GM18511 (cell line): ENCODE results near the gene SOCS7.
A peak's percentile ranks its signal among the peaks of the same experiment; 100 is the strongest.

ENCODE experiments used
- ATAC-seq: cut with Tn5 transposase; IDR thresholded peaks from one replicate; pipeline ENCODE4 v1.9.1; 2021; ENCODE audit warnings: mild to moderate bottlenecking, moderate library complexity; ENCODE audit not compliant: unreplicated experiment

Gene SOCS7, protein sequence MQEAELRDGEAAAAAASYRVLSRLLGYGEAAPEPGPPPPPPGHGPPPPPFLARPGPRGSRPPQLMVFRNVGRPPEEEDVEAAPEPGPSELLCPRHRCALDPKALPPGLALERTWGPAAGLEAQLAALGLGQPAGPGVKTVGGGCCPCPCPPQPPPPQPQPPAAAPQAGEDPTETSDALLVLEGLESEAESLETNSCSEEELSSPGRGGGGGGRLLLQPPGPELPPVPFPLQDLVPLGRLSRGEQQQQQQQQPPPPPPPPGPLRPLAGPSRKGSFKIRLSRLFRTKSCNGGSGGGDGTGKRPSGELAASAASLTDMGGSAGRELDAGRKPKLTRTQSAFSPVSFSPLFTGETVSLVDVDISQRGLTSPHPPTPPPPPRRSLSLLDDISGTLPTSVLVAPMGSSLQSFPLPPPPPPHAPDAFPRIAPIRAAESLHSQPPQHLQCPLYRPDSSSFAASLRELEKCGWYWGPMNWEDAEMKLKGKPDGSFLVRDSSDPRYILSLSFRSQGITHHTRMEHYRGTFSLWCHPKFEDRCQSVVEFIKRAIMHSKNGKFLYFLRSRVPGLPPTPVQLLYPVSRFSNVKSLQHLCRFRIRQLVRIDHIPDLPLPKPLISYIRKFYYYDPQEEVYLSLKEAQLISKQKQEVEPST

DNA sequence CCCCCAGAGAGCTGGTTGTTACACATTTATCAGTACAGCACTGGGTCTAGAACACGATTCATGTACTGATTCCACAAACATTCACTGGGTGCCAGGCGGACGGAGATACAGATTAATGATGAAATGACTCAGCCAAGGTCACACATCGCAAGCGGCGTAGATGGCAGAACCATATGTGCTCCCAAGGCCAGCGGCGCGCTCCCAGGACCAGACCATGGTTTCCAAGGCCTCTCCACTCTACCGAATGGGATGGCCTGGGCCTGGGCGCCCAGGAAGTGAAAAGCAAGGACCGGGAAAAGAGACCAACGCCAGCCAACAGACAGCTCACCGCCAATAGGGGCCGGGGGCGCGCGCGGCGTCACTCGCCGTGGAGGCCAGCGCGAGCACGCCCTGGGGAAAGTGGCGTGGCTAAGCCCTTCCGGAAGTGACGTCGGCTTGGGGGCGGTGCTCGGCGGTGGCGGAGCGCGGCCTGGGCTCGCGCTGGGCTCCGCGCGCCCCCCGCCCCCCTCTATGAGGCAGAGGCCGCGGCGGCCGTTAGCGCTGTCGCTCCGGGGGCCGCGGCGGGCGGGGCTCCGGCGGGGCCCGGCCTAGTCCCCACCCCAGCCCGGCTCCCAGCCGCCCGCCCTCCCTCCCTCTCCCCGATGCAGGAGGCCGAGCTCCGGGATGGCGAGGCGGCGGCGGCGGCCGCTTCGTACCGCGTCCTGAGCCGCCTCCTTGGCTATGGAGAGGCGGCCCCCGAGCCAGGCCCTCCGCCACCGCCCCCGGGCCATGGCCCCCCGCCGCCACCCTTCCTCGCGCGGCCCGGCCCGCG is at the start of gene SOCS7:
TSS of gene SOCS7 (plus strand) at position 433 of the 811 bp plus-strand sequence. CDS start at position 642, 209 bp downstream.
- peak; percentile 91 for ATAC-seq

DNA sequence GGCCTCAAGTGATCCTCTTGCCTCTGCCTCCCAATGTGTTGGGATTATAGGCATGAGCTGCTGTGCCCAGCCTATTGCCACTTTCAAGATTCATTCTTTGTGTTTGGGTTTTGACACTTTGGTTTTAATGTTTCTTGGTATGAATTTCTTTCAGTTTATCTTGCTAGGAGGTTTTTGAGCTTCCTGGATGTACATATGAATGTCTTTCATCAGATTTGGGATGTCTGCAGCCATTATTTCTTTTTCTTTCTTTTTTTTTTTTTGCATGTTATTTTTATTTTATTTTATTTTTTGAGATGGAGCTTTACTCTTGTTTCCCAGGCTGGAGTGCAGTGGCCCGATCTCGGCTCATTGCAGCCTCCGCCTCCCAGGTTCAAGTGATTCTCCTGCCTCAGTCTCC is 36.1 kb upstream of the SOCS7 start:
- ATAC-seq = no peak

DNA sequence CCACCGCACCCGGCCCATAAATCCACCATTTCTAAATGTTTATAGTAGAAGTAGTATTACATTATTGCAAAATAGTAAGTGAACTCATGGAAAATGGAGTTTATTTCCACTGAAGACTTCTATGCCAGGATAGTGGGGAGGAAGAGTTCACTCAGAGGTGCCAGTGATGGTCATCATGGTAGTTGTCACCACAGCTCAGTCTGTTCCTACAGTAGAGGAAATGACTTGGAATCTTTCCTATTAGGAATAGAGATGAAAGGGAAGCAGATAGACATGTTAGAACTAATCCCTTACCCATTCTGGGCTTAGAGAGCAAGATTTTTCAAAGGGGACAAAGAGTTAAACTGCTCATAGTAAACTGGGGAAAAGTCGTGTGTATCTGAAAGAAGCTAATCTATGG is 34.6 kb upstream of the SOCS7 start:
- no peak for ATAC-seq

DNA sequence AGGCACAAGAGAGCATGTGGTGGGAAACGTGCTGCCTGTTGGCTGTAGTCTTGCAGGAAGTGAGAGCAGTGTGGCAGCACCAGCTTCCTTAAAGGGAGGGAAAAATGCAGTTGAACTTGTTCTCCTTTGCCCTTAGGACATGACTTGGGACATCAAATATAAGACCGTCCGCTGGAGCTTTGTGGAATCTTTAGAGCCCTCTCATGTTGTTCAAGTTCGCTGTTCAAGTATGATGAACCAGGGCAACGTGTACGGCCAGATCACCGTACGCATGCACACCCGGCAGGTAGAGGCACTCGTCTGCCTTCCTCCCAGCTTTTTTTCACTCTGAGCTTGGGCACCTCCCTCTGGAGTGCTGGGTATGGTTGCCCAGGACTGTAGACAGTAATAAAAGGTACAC is 31.2 kb upstream of the SOCS7 start:
- no peak for ATAC-seq

DNA sequence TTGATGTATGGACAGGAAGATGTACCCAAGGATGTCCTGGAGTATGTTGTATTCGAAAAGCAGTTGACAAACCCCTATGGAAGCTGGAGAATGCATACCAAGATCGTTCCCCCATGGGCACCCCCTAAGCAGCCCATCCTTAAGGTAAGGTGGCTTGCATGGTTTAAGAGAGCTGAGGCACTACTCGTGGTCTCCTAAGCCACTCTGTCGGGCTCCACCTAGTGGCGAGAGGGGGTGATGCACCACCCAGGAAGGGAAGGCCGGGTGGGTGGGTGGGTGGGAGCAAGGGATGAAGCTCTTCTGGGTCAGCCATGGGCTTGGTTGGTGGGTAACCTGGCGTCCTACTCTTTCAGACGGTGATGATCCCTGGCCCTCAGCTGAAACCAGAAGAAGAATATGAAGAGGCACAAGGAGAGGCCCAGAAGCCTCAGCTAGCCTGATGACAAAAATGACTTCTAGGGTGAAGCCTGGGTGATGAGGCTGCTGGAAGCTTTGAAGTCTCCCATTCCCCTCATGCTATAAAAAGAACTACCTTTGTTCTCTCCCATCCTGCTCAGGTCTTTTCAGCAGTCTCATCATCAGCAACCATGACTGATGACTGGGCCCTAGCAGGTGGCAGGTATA is 29.4 kb upstream of the SOCS7 start:
- ATAC-seq = no peak

DNA sequence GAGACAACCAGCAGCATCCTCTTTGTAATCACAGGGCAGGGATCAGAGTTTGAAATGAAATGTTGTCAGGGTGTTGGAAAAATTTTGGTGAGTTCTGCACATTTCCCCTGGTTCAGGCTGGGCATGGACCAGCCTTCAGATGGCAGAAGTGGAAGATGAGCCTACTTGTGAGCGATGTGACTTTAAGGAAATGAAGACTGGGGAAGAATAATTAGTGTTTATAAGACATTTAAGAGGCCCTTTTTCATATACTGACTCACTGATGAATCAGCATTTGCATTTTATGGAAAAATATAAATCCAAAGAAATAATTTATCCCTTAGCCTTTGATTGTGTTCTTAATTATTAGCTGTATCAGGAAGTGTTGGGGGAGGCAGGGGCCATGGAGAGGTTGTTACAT is 28.7 kb upstream of the SOCS7 start:
- ATAC-seq = no peak

DNA sequence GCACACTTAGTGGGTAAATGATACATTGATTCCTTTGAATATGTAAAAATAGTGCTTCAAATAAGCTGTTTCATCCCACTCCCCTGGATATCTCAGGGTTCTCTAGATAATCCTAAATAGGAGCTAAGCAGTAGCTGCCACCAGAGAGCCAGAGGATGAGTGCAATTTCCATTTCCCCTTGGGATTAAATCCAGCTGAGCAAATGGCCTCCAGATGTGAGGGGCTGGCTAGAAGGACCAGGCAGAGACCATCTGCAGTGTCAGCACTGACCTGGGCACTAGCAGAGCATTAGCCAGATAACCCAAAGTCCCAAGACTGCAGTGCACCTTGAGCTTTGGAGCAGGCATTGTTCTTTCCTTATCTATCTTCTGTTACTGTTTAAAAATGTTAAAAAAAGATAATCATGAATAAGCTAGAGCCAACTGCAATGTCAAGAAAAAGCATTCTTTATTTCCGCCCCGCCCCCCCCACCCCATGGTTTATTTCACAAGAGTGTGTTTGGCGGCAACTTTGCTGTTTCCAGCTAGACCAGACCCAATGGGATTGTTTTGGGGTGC is 27.4 kb upstream of the SOCS7 start:
- no peak for ATAC-seq

DNA sequence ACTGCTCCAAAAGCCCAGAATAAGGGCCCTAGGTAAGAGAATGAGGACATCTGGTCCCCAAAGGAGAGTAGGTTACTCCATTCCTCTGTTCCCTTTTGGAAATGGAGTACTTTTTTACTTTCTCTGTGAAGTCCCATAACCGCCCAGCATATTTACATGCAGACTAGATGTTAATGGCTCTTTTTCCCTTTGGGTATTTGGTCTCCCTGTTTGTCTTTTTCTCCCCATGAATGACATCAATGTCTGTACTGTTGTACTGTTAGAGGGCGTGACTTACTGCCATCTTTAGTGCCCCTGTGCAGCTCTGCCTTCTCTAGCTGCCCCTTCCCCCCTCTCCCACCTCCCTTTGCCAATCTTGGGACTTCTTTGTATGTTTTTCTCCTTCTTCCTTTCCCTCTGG is 26.9 kb upstream of the SOCS7 start:
- ATAC-seq = no peak

DNA sequence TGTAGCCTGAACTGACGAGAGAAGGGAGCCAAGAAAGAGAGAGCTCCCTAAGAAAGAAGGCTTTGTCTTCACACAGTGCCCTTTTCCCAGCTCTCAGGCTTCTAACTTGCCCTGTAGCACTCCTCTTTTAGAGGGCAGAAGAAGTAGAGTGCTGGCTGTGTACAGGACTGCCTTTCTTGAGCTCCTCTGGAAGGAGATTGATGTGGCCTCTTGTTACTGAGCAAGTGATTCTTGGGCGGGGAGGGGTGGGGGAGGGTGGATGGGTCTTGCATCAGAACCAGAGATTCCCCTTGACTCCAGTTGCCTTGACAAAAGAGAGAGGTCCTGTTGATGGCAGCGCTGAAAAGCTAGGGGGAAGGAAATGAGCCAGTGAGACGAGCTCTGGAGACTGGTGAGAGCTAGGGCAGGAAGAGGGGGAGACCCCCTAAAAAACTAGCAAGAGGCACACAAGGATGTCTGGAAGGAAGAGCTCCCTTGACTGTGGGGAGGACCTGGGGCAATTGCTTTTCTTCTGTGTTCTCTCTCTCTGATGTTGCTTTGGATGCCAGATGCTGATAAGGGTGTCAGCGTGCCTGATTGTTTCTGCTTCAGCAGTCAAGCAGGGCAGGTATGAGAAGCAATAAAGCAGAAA is 26.3 kb upstream of the SOCS7 start:
- ATAC-seq = no peak

DNA sequence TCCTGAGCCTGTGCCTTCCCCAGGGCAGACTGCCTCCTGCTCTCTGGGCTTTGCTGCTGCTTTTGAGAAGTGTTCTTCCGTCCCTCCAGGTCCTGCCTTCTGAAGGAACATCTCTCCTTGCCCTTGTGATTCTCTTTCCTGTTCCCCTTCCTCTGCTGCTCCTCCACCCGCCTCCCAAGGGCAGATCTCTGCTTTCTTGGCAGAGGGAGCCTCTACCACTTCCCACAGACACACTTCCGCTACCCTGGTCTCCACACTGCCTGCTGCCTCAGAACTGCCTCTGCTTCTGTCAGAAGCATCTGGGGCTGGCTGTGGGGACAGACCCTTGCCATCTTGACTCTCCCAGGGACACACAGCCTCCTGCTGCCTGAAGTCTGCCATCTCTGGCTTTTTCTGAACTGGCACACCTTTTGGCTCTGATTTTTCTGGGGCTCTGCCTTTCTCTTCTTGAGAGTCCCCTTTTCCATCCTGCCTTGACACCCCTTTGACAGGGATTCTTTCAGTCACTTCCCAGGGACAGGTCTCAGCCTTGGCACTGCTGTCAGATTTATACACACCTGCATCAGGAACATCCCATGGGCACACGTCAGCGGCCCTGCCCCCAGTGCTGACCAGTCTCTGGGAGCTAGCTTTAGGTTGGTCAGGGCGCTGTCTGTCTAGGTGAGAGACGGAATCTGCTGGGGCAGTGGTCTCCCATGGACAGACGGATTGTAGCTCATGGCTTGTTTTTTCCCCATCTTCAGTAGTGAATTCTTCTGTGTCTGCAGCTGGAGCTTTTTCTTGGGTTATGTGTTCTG is 24.4 kb upstream of the SOCS7 start:
- ATAC-seq = no peak

DNA sequence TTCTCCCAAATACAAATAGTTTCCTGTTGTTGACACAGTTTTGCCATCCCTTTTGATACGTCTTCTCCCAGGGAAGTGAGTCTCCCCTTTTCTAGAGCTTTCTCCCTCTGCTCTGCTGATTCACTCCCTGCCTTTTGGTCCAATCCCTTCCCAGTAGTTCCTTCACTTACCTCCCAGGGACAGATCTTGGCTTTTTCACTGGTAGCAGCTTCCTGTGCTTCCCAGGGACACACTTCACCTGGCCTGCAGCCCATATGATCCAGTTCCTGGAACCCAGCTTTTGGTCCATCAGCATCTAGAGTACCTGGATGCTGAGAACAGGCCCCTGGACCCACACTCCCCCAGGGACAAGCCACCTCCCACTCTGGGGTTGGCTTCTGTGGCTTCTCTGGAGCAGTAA is 23.7 kb upstream of the SOCS7 start:
- no peak for ATAC-seq

DNA sequence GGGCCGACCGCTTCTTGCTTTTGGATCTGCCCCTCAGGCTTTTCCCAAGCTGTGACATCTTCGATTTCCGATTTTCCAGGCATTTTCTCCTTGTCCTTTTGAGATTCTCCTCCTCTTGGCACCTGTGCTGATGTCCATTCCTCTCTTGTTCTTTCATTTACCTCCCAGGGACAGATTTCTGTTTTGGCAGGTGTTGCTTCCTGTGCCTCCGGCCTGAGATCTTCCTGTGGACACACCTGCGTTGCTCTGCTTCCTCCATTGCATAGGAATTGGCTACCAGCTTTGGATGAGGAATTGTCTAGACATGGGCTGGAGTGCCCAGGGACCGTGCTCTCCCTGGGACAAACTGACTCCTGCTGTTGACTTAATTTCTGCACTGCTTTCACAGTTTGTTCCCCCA is 23.0 kb upstream of the SOCS7 start:
- ATAC-seq = no peak

DNA sequence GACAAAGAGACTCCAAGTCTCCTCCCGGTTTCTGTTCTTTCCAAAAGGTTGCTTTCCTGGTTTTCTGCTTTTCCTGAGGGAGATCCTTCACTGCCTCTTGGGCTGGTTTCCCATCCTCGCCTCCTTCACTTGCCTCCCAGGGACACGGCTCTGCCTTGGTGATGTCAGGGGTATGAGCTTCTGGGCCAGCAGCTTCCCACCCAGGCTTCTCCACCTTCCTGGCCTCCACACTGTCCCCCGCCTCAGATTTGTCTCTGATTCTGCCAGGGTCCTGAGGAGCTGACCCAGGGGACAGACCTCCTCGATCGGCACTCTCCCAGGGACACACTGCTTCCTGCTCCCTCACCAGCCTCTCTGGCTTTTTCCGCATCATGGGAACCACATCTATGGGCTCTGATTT is 22.4 kb upstream of the SOCS7 start:
- ATAC-seq = no peak

DNA sequence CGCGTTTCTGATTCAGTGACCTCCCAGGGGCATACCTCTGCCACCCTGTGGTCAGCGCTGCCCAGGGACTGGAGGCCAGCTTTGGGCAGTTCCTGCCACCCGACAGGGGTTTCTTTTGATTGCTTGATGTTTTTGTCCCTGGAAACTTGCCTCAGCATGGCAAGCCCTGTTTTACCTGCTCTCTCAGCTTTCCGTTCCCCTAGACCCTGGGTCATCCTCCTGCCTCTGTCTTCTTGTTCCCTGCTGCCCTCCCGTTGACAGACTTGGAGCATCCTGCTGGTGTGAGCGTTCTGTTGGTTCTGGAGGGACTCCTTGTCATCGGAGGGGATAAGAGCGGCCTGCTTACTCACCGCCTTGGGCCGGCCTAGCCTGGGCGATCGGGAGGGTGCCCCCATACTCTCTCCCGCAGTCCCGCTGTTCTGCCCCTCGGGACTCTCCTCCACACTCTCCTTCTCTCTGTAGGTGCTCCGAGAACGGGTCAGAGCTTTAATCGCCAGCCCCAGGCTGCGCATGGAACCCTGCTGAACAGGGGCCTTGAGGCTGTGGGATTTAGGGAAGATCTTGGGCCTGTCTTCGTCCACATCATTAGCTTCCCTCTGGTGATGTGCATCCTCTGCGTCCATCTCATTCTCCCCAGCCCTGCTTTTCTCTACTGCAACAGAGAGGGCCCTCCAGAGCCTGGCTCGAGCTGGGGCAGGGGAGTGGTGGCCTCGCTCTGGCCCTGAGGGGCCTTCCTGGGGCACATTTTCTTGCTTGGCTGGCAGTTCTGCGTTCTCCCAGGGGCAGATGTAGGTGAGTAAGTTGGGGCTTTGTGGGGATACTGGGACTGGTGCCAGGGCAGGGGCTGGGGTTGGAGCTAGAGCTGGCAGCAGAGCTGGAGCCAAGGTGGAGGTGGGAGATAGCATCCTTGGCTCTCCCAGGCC is 21.6 kb upstream of the SOCS7 start:
- no peak for ATAC-seq

DNA sequence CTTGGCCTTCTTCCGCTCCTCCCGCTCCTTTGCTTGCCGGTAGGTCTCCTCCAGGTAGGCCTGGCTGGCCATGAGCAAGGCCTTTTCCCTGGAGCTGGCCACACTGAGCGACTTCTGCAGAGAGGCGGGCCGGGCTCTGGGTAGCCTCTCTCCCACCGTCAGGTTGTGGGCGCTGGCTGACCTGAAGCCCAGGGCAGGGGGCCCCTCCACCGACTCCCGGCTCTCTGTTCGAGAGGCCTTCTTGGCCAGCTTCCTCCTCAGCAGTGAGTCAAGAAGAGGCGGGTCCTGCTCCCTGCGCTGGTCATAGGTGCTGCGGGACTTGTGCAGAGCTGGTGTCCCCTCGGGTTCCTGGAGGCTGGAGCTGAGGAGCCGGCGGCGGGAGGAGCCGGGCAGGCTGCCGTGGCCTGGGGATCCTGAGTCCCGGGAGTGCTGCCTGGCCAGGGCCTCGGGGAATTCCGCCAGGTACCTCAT is 20.7 kb upstream of the SOCS7 start:
- no peak for ATAC-seq

DNA sequence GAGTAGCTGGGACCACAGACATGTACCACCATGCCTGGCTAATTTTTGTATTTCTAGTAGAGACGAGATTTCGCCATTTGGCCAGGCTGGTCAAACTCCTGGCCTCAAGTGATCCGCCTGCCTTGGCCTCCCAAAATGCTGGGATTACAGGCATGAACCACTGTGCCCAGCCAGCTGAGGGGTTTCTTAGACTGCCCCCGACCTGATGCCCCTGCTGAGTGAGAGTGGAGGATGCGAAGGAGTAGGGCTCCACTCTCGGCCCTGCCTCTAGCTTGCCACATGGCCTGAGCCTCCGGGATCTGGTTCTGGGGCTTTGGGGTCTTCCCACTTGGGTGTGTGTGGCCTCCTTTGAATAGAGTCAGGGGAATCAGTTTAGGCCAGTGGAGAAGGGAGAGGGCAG is 18.9 kb upstream of the SOCS7 start:
- ATAC-seq = no peak

DNA sequence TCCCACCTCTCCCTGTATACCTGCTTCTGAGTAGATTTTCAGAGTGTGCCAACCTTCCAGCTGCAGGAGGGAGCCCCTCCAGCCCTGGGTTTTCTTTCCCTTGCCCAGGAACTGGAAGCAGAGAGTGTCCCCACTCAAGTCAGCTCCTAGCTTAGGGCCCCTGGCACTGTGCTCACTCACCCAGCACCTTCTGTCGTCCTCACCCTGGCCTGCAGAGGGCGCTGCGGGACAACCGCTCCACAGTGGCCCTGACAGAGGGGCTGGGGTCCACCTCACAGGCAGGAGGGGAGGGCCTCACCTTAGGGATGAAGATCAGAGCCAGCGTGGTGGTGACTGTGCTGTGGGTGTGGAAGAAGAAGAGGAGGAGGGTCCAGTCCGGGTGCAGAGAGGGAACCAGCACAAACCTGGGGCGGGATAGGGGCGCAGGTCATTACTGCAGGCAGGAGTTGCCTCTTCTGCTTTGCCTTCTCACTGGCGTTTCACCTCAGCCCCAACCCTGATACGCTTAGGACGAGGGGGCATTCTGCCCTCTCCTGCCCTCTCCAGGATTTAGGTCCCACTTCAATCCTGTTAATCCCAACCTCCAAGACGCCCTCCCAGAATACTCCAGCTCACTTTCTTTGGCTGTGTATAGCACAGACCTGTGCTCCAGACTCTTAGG is 17.9 kb upstream of the SOCS7 start:
- ATAC-seq = no peak
